Trophoblast cell (in vitro differentiated cells and primary cell): ENCODE results near the gene ATF3.
A peak's percentile ranks its signal among the peaks of the same experiment; 100 is the strongest.

Experiments used
- DNase-seq, 2 donors: peaks; one replicate each; pipeline ENCODE4 v3.0.0-alpha.2; 2016
- H2AFZ ChIP-seq: 2 replicates; pipeline ENCODE4 v1.6.1; 2013; ENCODE audit warnings: low read length, moderate library complexity, mild to moderate bottlenecking; ENCODE audit not compliant: insufficient read depth, poor library complexity
- H2AK5ac ChIP-seq: 2 replicates; pipeline ENCODE4 v1.6.1; 2013; ENCODE audit warnings: mild to moderate bottlenecking, low read length
- H2BK120ac ChIP-seq: 2 replicates; pipeline ENCODE4 v1.6.1; 2013; ENCODE audit warnings: low read length, mild to moderate bottlenecking, moderate library complexity; ENCODE audit not compliant: insufficient read depth, poor library complexity
- H2BK12ac ChIP-seq: 2 replicates; pipeline ENCODE4 v1.6.1; 2013; ENCODE audit warnings: mild to moderate bottlenecking, low read length, moderate library complexity
- H2BK5ac ChIP-seq: 2 replicates; pipeline ENCODE4 v1.6.1; 2013; ENCODE audit warnings: low read length, low read depth, moderate library complexity, mild to moderate bottlenecking; ENCODE audit not compliant: poor library complexity
- H3K14ac ChIP-seq: 2 replicates; pipeline ENCODE4 v1.6.1; 2013; ENCODE audit warnings: mild to moderate bottlenecking, low read length
- H3K18ac ChIP-seq: 2 replicates; pipeline ENCODE4 v1.6.1; 2013; ENCODE audit warnings: mild to moderate bottlenecking, low read length
- H3K23ac ChIP-seq: 2 replicates; pipeline ENCODE4 v1.6.1; 2013; ENCODE audit warnings: low read length
- H3K27ac ChIP-seq: 2 replicates; pipeline ENCODE4 v1.5.1; 2013; ENCODE audit warnings: low read depth, mild to moderate bottlenecking, inconsistent platforms, low read length, moderate library complexity
- H3K27me3 ChIP-seq: 2 replicates; pipeline ENCODE4 v1.6.1; 2013; ENCODE audit warnings: inconsistent platforms, mild to moderate bottlenecking, low read length, moderate library complexity; ENCODE audit not compliant: insufficient read depth
- H3K36me3 ChIP-seq, 2 experiments: 1 replicate in 1 of 2; 2 replicates in 1 of 2; pipeline ENCODE4 v1.6.1; 2013; ENCODE audit warnings: low read length in 2 of 2, mild to moderate bottlenecking in 2 of 2, moderate library complexity in 1 of 2; ENCODE audit not compliant: insufficient read depth in 2 of 2, control insufficient read depth in 1 of 2
- H3K4ac ChIP-seq: 2 replicates; pipeline ENCODE4 v1.6.1; 2013; ENCODE audit warnings: low read depth, mild to moderate bottlenecking, low read length, moderate library complexity
- H3K4me1 ChIP-seq, 2 experiments: 1 replicate in 1 of 2; 2 replicates in 1 of 2; pipeline ENCODE4 v1.6.1; 2013; ENCODE audit warnings: low read length in 2 of 2, mild to moderate bottlenecking in 2 of 2, moderate library complexity in 1 of 2; ENCODE audit not compliant: insufficient read depth in 2 of 2, control insufficient read depth in 1 of 2
- H3K4me2 ChIP-seq: 2 replicates; pipeline ENCODE4 v1.6.1; 2013; ENCODE audit warnings: inconsistent platforms, mild to moderate bottlenecking, low read length, moderate library complexity
- H3K4me3 ChIP-seq: 2 replicates; pipeline ENCODE4 v1.5.1; 2013; ENCODE audit warnings: mild to moderate bottlenecking, low read depth, low read length, inconsistent platforms
- H3K79me1 ChIP-seq: one replicate; pipeline ENCODE4 v1.6.1; 2013; ENCODE audit warnings: low read length
- H3K79me2 ChIP-seq: 2 replicates; pipeline ENCODE4 v1.6.1; 2013; ENCODE audit warnings: low read length, mild to moderate bottlenecking; ENCODE audit not compliant: control insufficient read depth, insufficient read depth, poor library complexity
- H3K9ac ChIP-seq: 2 replicates; pipeline ENCODE4 v1.6.1; 2013; ENCODE audit warnings: mild to moderate bottlenecking, low read length
- H3K9me3 ChIP-seq: 2 replicates; pipeline ENCODE4 v1.6.1; 2013; ENCODE audit warnings: low read depth, mild to moderate bottlenecking, control low read depth, inconsistent platforms, low read length; ENCODE audit not compliant: insufficient read depth
- H4K12ac ChIP-seq: 2 replicates; pipeline ENCODE4 v1.6.1; 2013; ENCODE audit warnings: low read depth, mild to moderate bottlenecking, low read length, moderate library complexity
- H4K8ac ChIP-seq: 2 replicates; pipeline ENCODE4 v1.6.1; 2013; ENCODE audit warnings: low read depth, mild to moderate bottlenecking, low read length, moderate library complexity
- H4K91ac ChIP-seq: one replicate; pipeline ENCODE4 v1.6.1; 2013; ENCODE audit warnings: low read depth, mild to moderate bottlenecking, low read length, moderate library complexity
- WGBS: extraction: QIAGEN DNeasy Blood & Tissue Kit; methylation state at CpG from one replicate; pipeline ENCODE4 v1.1.7; 2013; ENCODE audit warnings: missing lambda C conversion rate; ENCODE audit not compliant: insufficient read length, insufficient coverage; ENCODE audit errors: extremely low coverage; 5-methylcytosine and 5-hydroxymethylcytosine counted together

Gene ATF3

GRCh38 chr1:212628813-212629415, 20.4 kb downstream of the ATF3 start:
- no peak overlapping the region for H3K9ac ChIP-seq
- peaks cover 2% of the 10 kb centered on the region for H3K9me3 ChIP-seq
- no peak overlapping the region for H2BK120ac ChIP-seq
- H3K36me3 ChIP-seq, result no peaks in the 10 kb centered on the region
- H3K79me1 ChIP-seq, result no peaks in the 10 kb centered on the region
- H3K79me2 ChIP-seq, result no peaks in the 10 kb centered on the region
- no peak overlapping the region for H3K4me3 ChIP-seq
- no peak overlapping the region for H4K91ac ChIP-seq
- no peak overlapping the region for H2AK5ac ChIP-seq
- no peak overlapping the region for H3K18ac ChIP-seq
- no peak overlapping the region for H4K8ac ChIP-seq
- H3K4ac ChIP-seq, result no peak overlapping the region
- DNase-seq, result no peak
- H3K4me2 ChIP-seq, result no peak overlapping the region
- no peak overlapping the region for H3K27ac ChIP-seq
- no peak overlapping the region for H2BK5ac ChIP-seq
- no peak overlapping the region for H3K14ac ChIP-seq
- 100% methylated on average over 1 of the region's 7 CpGs for WGBS
- peaks cover 10% of the 10 kb centered on the region in 2 experiments for H3K4me1 ChIP-seq
- H3K23ac ChIP-seq, result no peak overlapping the region
- H2AFZ ChIP-seq, result no peak overlapping the region
- no peaks in the 10 kb centered on the region for H3K27me3 ChIP-seq
- no peak overlapping the region for H2BK12ac ChIP-seq
- no peak overlapping the region for H4K12ac ChIP-seq

- Histone ChIP-seq H2BK12ac (peak overlapping the region; percentile 68), H2AFZ (no peak overlapping the region), H3K27me3 (no peaks in the 10 kb centered on the region), H3K79me2 (no peaks in the 10 kb centered on the region), H2BK120ac (no peak overlapping the region), H3K23ac (no peak overlapping the region), H3K18ac (no peak overlapping the region), H4K12ac (no peak overlapping the region), H2BK5ac (no peak overlapping the region), H3K27ac (no peak overlapping the region), H3K79me1 (no peaks in the 10 kb centered on the region), H4K91ac (no peak overlapping the region), H3K9me3 (peaks cover 4% of the 10 kb centered on the region), H3K4me2 (no peak overlapping the region), H2AK5ac (peak overlapping the region; percentile 64), H3K36me3 (no peaks in the 10 kb centered on the region), H3K14ac (no peak overlapping the region), H3K4me3 (no peak overlapping the region), H3K9ac (no peak overlapping the region), H4K8ac (no peak overlapping the region), H3K4me1 (peaks cover 10% of the 10 kb centered on the region in 2 experiments), H3K4ac (no peak overlapping the region)
- no peak for DNase-seq
- WGBS, result no CpG with 5 or more reads among the region's 5 CpGs
Measured at GRCh38 chr1:212629450-212630157, 21.0 kb downstream of the ATF3 start.

- Histone ChIP-seq H4K12ac (no peak overlapping the region), H3K27me3 (no peaks in the 10 kb centered on the region), H3K4me2 (no peak overlapping the region), H3K18ac (no peak overlapping the region), H2AK5ac (no peak overlapping the region), H4K8ac (no peak overlapping the region), H2BK5ac (no peak overlapping the region), H3K9me3 (peaks cover 4% of the 10 kb centered on the region), H3K27ac (no peak overlapping the region), H4K91ac (no peak overlapping the region), H2BK12ac (no peak overlapping the region), H3K4me1 (peaks cover 10% of the 10 kb centered on the region in 2 experiments), H3K14ac (no peak overlapping the region), H3K36me3 (no peaks in the 10 kb centered on the region), H3K4ac (no peak overlapping the region), H2BK120ac (no peak overlapping the region), H3K79me2 (no peaks in the 10 kb centered on the region), H3K9ac (no peak overlapping the region), H2AFZ (no peak overlapping the region), H3K79me1 (no peaks in the 10 kb centered on the region), H3K23ac (no peak overlapping the region), H3K4me3 (no peak overlapping the region)
- DNase-seq, result peak; percentile 67 to 80
- WGBS, result no CpG with 5 or more reads among the region's 16 CpGs
Measured at GRCh38 chr1:212630158-212630900, 21.8 kb downstream of the ATF3 start.

GRCh38 chr1:212633161-212633560, 24.6 kb downstream of the ATF3 start:
- Histone ChIP-seq H4K91ac (no peak overlapping the region), H3K79me1 (no peaks in the 10 kb centered on the region), H2BK120ac (no peak overlapping the region), H3K9me3 (peaks cover 2% of the 10 kb centered on the region), H3K27me3 (no peaks in the 10 kb centered on the region), H4K12ac (no peak overlapping the region), H3K18ac (no peak overlapping the region), H3K4me1 (peaks cover 5 to 7% of the 10 kb centered on the region in 2 experiments), H3K79me2 (no peaks in the 10 kb centered on the region), H2BK5ac (no peak overlapping the region), H2BK12ac (no peak overlapping the region), H3K36me3 (no peaks in the 10 kb centered on the region), H2AK5ac (no peak overlapping the region), H3K23ac (no peak overlapping the region), H3K4ac (no peak overlapping the region), H3K27ac (no peak overlapping the region), H3K9ac (no peak overlapping the region), H4K8ac (no peak overlapping the region), H3K14ac (no peak overlapping the region), H3K4me2 (no peak overlapping the region), H3K4me3 (no peak overlapping the region), H2AFZ (no peak overlapping the region)
- WGBS, result no CpG with 5 or more reads among the region's 4 CpGs
- no peak for DNase-seq
